H1 (cell line): Measurements from ENCODE around the gene CAPNS1. TPM values are rescaled to one million over a fixed set of nuclear protein-coding genes. Genes with fewer than 3 reads are reported as not detected.

Source experiments
- CTCF ChIA-PET: fragments of 300-600 bp; sonication (Branson Sonifier 250); formaldehyde crosslinking; loops from one replicate; lab custom pipeline; 2021; ENCODE audit not compliant: partially characterized antibody; lab: Charles Lee
- POLR2A ChIA-PET: fragments of 300-600 bp; sonication (Branson Sonifier 250); formaldehyde crosslinking; loops from one replicate; lab custom pipeline; 2021; ENCODE audit warnings: inconsistent platforms; ENCODE audit not compliant: partially characterized antibody; lab: Charles Lee
- DNase-seq, 2 experiments: peaks; one replicate each; pipeline versions ENCODE4 v3.0.0 to v3.0.0-alpha.2; 2010 to 2022; ENCODE audit warnings: low spot score in 2 of 2, low read depth in 1 of 2, mixed read lengths in 1 of 2
- FAIRE-seq: peaks from 2 replicates; lab custom pipeline; 2011; peaks lifted over from hg19 to GRCh38; lab: Jason Lieb, UNC
- H2AFZ ChIP-seq: 2 replicates; pipeline ENCODE4 v1.8.1; 2012; ENCODE audit warnings: low read length, inconsistent platforms
- H2AK5ac ChIP-seq: 2 replicates; pipeline ENCODE4 v1.6.1; 2013; ENCODE audit warnings: low read depth, low read length
- H2BK120ac ChIP-seq: replicated peaks from 2 replicates; pipeline ENCODE3; 2013; ENCODE audit warnings: low read depth, low read length, inconsistent platforms
- H2BK12ac ChIP-seq: 2 replicates; pipeline ENCODE4 v1.6.1; 2013; ENCODE audit warnings: low read depth, low read length
- H2BK15ac ChIP-seq: 2 replicates; pipeline ENCODE4 v1.6.1; 2013; ENCODE audit warnings: low read length
- H2BK20ac ChIP-seq: 2 replicates; pipeline ENCODE4 v1.6.1; 2013; ENCODE audit warnings: low read length
- H2BK5ac ChIP-seq: 2 replicates; pipeline ENCODE4 v1.6.1; 2013; ENCODE audit warnings: low read depth, low read length
- H3K14ac ChIP-seq: 2 replicates; pipeline ENCODE4 v1.6.1; 2013; ENCODE audit warnings: inconsistent platforms; ENCODE audit not compliant: insufficient read length
- H3K18ac ChIP-seq: 2 replicates; pipeline ENCODE4 v1.6.1; 2013; ENCODE audit warnings: low read length; ENCODE audit errors: extremely low read depth
- H3K23ac ChIP-seq: 2 replicates; pipeline ENCODE4 v1.6.1; 2013; ENCODE audit warnings: inconsistent platforms; ENCODE audit not compliant: insufficient read length
- H3K23me2 ChIP-seq: 2 replicates; pipeline ENCODE4 v1.6.1; 2013; ENCODE audit warnings: low read depth, low read length
- H3K27ac ChIP-seq: 2 replicates; pipeline ENCODE4 v1.6.1; 2011; ENCODE audit warnings: low read depth, low read length, inconsistent platforms
- H3K27me3 ChIP-seq, 4 experiments: replicated peaks in 1 of 4; 1 replicate in 1 of 4; 2 replicates in 3 of 4; pipeline versions ENCODE4 v1.6.1 to v1.8.1; 2011 to 2013; ENCODE audit warnings: low read length in 3 of 4, mild to moderate bottlenecking in 3 of 4, inconsistent platforms in 2 of 4, mixed read lengths in 2 of 4, moderate library complexity in 1 of 4; ENCODE audit not compliant: control insufficient read depth in 3 of 4, insufficient read depth in 3 of 4; ENCODE audit errors: extremely low read depth in 1 of 4
- H3K36me3 ChIP-seq, 4 experiments: 2 replicates each; pipeline versions ENCODE4 v1.6.1 to v1.8.1; 2011 to 2013; ENCODE audit warnings: mild to moderate bottlenecking in 4 of 4, low read length in 3 of 4, moderate library complexity in 2 of 4, control low read depth in 1 of 4, inconsistent platforms in 1 of 4; ENCODE audit not compliant: insufficient read depth in 4 of 4, control insufficient read depth in 2 of 4
- H3K4ac ChIP-seq: replicated peaks from 2 replicates; pipeline ENCODE3; 2013; ENCODE audit warnings: low read length, low read depth, mixed read lengths, inconsistent platforms; ENCODE audit not compliant: insufficient read length
- H3K4me1 ChIP-seq, 4 experiments: replicated peaks in 1 of 4; 1 replicate in 1 of 4; 2 replicates in 3 of 4; pipeline versions ENCODE4 v1.6.1 to v1.8.1; 2011 to 2013; ENCODE audit warnings: low read length in 3 of 4, inconsistent platforms in 2 of 4, mixed read lengths in 1 of 4; ENCODE audit not compliant: insufficient read depth in 4 of 4, control insufficient read depth in 3 of 4
- H3K4me2 ChIP-seq, 2 experiments: 2 replicates each; pipeline versions ENCODE4 v1.6.1 to v1.8.1; 2011 to 2013; ENCODE audit warnings: low read depth in 2 of 2, low read length in 2 of 2, control low read depth in 1 of 2, inconsistent platforms in 1 of 2, mild to moderate bottlenecking in 1 of 2; ENCODE audit not compliant: insufficient read depth in 1 of 2
- H3K4me3 ChIP-seq, 4 experiments: fragments of 200-600, 300-600 bp in 1 of 4; sonication (generic), shearing (Covaris generic), sonication (Bioruptor Twin) in 1 of 4; 2 replicates each; pipeline versions ENCODE4 v1.5.1 to v1.8.1; 2011 to 2016; ENCODE audit warnings: low read length in 4 of 4, low read depth in 3 of 4, control low read depth in 2 of 4, inconsistent platforms in 2 of 4, mild to moderate bottlenecking in 2 of 4, mixed read lengths in 1 of 4, moderate library complexity in 1 of 4; ENCODE audit not compliant: insufficient read depth in 2 of 4; ENCODE audit errors: extremely low read depth in 1 of 4
- H3K56ac ChIP-seq: replicated peaks from 2 replicates; pipeline ENCODE3; 2013; ENCODE audit warnings: low read depth, mild to moderate bottlenecking, mixed read lengths, low read length, inconsistent platforms; ENCODE audit not compliant: insufficient read length
- H3K79me1 ChIP-seq: 2 replicates; pipeline ENCODE4 v1.6.1; 2013; ENCODE audit warnings: low read depth, low read length, control low read depth
- H3K79me2 ChIP-seq, 2 experiments: 2 replicates each; pipeline versions ENCODE4 v1.6.1 to v1.8.1; 2012 to 2013; ENCODE audit warnings: low read length in 2 of 2, mild to moderate bottlenecking in 2 of 2, inconsistent platforms in 1 of 2; ENCODE audit not compliant: insufficient read depth in 2 of 2, control insufficient read depth in 1 of 2
- H3K9ac ChIP-seq, 4 experiments: replicated peaks in 1 of 4; 1 replicate in 1 of 4; 2 replicates in 3 of 4; pipeline versions ENCODE4 v1.6.1 to v1.8.1; 2011 to 2013; ENCODE audit warnings: low read depth in 3 of 4, low read length in 3 of 4, control low read depth in 2 of 4, mild to moderate bottlenecking in 2 of 4, moderate library complexity in 2 of 4, inconsistent platforms in 1 of 4; ENCODE audit errors: extremely low read depth in 1 of 4
- H3K9me3 ChIP-seq, 2 experiments: 2 replicates each; pipeline versions ENCODE4 v1.6.1 to v1.8.1; 2012 to 2013; ENCODE audit warnings: mild to moderate bottlenecking in 2 of 2, moderate library complexity in 2 of 2, control low read depth in 1 of 2, inconsistent platforms in 1 of 2, low read depth in 1 of 2, low read length in 1 of 2, mixed read lengths in 1 of 2; ENCODE audit not compliant: insufficient read depth in 2 of 2
- H4K20me1 ChIP-seq, 2 experiments: replicated peaks in 1 of 2; 2 replicates each; pipeline versions ENCODE3 to v1.8.1; 2011 to 2013; ENCODE audit warnings: inconsistent platforms in 2 of 2, low read length in 2 of 2, mild to moderate bottlenecking in 1 of 2; ENCODE audit not compliant: insufficient read depth in 2 of 2, control insufficient read depth in 1 of 2
- H4K5ac ChIP-seq: 2 replicates; pipeline ENCODE4 v1.6.1; 2013; ENCODE audit warnings: low read length, low read depth, mixed read lengths, inconsistent platforms; ENCODE audit not compliant: insufficient read length
- H4K8ac ChIP-seq: 2 replicates; pipeline ENCODE4 v1.8.0; 2013; ENCODE audit warnings: mild to moderate bottlenecking, moderate library complexity, low read length, inconsistent platforms; ENCODE audit not compliant: insufficient read depth; ENCODE audit errors: extremely low read depth
- H4K91ac ChIP-seq: replicated peaks from 2 replicates; pipeline ENCODE3; 2013; ENCODE audit warnings: low read length, mixed read lengths, inconsistent platforms; ENCODE audit not compliant: insufficient read length
- HDAC6 ChIP-seq: IDR thresholded peaks from one replicate; pipeline ENCODE4 v1.7.1; 2012; ENCODE audit warnings: low read depth, mild to moderate bottlenecking, inconsistent platforms, low read length, moderate library complexity
- WGBS, 2 experiments: shearing (Covaris generic) in 1 of 2; methylation state at CpG; one replicate each; pipeline versions ENCODE4 v1.1.6 to v1.1.7; 2013 to 2015; ENCODE audit warnings: low lambda C conversion rate in 2 of 2, mixed read lengths in 2 of 2, inconsistent platforms in 1 of 2, low coverage in 1 of 2, missing lambda C conversion rate in 1 of 2; ENCODE audit not compliant: insufficient replicate concordance in 2 of 2, insufficient coverage in 1 of 2, insufficient read length in 1 of 2; ENCODE audit errors: extremely low coverage in 1 of 2, missing lambda C conversion rate in 1 of 2; 5-methylcytosine and 5-hydroxymethylcytosine counted together
- polyA plus RNA-seq, 7 experiments: library from polyadenylated mRNA; depleted of rRNA in 3 of 7; stranded (reverse) in 5 of 7; unstranded in 2 of 7; fragments of >200 nt in 5 of 7; fragments of 200-250 nt in 2 of 7; gene quantifications; 1 replicate in 5 of 7; 2 replicates in 1 of 7; 4 replicates in 1 of 7; pipeline versions ENCODE4 v1.2.1 to v1.2.3, GENCODE V29; 2011 to 2013; ENCODE audit warnings: missing spikeins in 2 of 7, mixed read lengths in 2 of 7
- total RNA-seq: library from RNA; stranded (reverse); fragmentation: NEBNext Ultra II Directional; extraction: Animal tissue kit (Norgen Biotek cat#: 25700); gene quantifications from 2 replicates; pipeline ENCODE4 v1.2.1, GENCODE V29; 2021

Gene CAPNS1
- total and polyA plus RNA-seq, 2 of the 8 experiments (the other 6 are each of a cell fraction or from before 2014, with no cell fraction given): 382 to 438 TPM

DNA sequence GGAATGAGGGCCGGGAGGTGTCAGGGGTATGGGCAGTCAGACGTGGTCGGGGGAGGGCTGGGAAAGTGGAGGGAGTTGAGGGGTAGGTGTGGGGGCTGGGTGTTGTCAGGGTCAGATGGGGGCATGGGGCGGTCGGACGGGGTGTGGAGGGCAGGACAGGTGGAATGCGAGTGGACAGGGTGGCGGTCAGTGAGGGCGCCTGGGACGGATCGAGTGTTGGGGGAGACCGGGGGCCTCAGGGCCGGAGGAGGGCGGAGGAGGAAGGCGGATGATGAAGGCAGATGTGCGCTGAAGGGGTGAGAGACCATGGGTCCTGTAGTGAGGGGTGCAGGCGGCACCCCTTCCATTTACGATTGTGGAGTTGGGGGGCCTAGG is 18.9 kb upstream of the CAPNS1 start:
- no peak overlapping the region for H3K4me3 ChIP-seq
- TF ChIP-seq HDAC6: no peak
- no peak overlapping the region for H2AK5ac ChIP-seq
- no peak overlapping the region for H2BK5ac ChIP-seq
- H3K14ac ChIP-seq: no peak overlapping the region
- DNase-seq (no peak), FAIRE-seq (no peak)
- WGBS, 2 experiments: 96% methylated on average over 7 of the region's 18 CpGs; no CpG with 5 or more reads in 1 of the 2 experiments
- H3K4me1 ChIP-seq: peaks cover 0 to 10% (median 3%) of the 10 kb centered on the region in 4 experiments; a peak in 6 of 7 replicates
- no peak overlapping the region for H3K18ac ChIP-seq
- H3K79me1 ChIP-seq: peaks cover 9% of the 10 kb centered on the region; the same call in 1 of the 2 replicates
- H3K36me3 ChIP-seq: peaks cover 10 to 31% (median 25%) of the 10 kb centered on the region in 4 experiments; a peak in 7 of 8 replicates
- H3K27ac ChIP-seq: no peak overlapping the region
- H4K5ac ChIP-seq: no peak overlapping the region
- no peak overlapping the region for H3K4me2 ChIP-seq
- ChIA-PET CTCF (no interaction called here), POLR2A (interaction anchor here (1.5 kb wide), 1 partner anchor 9 kb away, joined by 3 read pairs; no protein-coding TSS in a partner anchor)
- no peaks in the 10 kb centered on the region for H3K9me3 ChIP-seq
- no peak overlapping the region for H4K91ac ChIP-seq
- H2BK120ac ChIP-seq: no peak overlapping the region
- H3K27me3 ChIP-seq: no peaks in the 10 kb centered on the region
- no peaks in the 10 kb centered on the region; the same call in 1 of the 2 replicates for H3K23me2 ChIP-seq
- no peak overlapping the region; a peak in 1 of 7 replicates for H3K9ac ChIP-seq
- peaks cover 3 to 7% of the 10 kb centered on the region in 2 experiments for H4K20me1 ChIP-seq
- H3K79me2 ChIP-seq: peaks cover 0 to 9% of the 10 kb centered on the region in 2 experiments; a peak in 1 of 4 replicates
- no peak overlapping the region for H3K56ac ChIP-seq
- H3K23ac ChIP-seq: no peak overlapping the region
- H2AFZ ChIP-seq: no peak overlapping the region
- no peak overlapping the region for H3K4ac ChIP-seq
- no peak overlapping the region for H4K8ac ChIP-seq
- H2BK20ac ChIP-seq: no peak overlapping the region
- H2BK12ac ChIP-seq: no peak overlapping the region
- H2BK15ac ChIP-seq: no peak overlapping the region
